ENCODE results near the gene CXCR4.

- TF ChIP-seq ELF4 (CRISPR knock-in tag; IDR thresholded peaks at IDR 0.05; ENCODE audit: low read depth) (no peak), GABPB1 (CRISPR knock-in tag; IDR thresholded peaks at IDR 0.05) (no peak), NFYB (CRISPR knock-in tag; conservative IDR thresholded peaks at IDR 0.05; ENCODE audit: low read depth) (no peak), ESRRA (CRISPR knock-in tag; IDR thresholded peaks at IDR 0.05; ENCODE audit: borderline replicate concordance) (no peak), E2F4 (CRISPR knock-in tag; IDR thresholded peaks at IDR 0.05; ENCODE audit: borderline replicate concordance, low read depth) (no peak), NR3C1 (CRISPR knock-in tag; conservative IDR thresholded peaks at IDR 0.05; ENCODE audit: low read depth) (no peak), TEAD4 (CRISPR knock-in tag; IDR thresholded peaks at IDR 0.05) (no peak)
- TF ChIP-seq, protein P1, sequence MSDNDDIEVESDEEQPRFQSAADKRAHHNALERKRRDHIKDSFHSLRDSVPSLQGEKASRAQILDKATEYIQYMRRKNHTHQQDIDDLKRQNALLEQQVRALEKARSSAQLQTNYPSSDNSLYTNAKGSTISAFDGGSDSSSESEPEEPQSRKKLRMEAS (CRISPR knock-in tag; IDR thresholded peaks at IDR 0.05), result no peak
- TF ChIP-seq, protein P2, sequence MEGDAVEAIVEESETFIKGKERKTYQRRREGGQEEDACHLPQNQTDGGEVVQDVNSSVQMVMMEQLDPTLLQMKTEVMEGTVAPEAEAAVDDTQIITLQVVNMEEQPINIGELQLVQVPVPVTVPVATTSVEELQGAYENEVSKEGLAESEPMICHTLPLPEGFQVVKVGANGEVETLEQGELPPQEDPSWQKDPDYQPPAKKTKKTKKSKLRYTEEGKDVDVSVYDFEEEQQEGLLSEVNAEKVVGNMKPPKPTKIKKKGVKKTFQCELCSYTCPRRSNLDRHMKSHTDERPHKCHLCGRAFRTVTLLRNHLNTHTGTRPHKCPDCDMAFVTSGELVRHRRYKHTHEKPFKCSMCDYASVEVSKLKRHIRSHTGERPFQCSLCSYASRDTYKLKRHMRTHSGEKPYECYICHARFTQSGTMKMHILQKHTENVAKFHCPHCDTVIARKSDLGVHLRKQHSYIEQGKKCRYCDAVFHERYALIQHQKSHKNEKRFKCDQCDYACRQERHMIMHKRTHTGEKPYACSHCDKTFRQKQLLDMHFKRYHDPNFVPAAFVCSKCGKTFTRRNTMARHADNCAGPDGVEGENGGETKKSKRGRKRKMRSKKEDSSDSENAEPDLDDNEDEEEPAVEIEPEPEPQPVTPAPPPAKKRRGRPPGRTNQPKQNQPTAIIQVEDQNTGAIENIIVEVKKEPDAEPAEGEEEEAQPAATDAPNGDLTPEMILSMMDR (IDR thresholded peaks at IDR 0.05), result no peak
- TF ChIP-seq, protein P3, sequence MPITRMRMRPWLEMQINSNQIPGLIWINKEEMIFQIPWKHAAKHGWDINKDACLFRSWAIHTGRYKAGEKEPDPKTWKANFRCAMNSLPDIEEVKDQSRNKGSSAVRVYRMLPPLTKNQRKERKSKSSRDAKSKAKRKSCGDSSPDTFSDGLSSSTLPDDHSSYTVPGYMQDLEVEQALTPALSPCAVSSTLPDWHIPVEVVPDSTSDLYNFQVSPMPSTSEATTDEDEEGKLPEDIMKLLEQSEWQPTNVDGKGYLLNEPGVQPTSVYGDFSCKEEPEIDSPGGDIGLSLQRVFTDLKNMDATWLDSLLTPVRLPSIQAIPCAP (CRISPR knock-in tag; IDR thresholded peaks at IDR 0.05), result no peak
- TF ChIP-seq, protein P4, sequence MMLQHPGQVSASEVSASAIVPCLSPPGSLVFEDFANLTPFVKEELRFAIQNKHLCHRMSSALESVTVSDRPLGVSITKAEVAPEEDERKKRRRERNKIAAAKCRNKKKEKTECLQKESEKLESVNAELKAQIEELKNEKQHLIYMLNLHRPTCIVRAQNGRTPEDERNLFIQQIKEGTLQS (CRISPR knock-in tag; conservative IDR thresholded peaks at IDR 0.05), result no peak
- TF ChIP-seq, protein P5, sequence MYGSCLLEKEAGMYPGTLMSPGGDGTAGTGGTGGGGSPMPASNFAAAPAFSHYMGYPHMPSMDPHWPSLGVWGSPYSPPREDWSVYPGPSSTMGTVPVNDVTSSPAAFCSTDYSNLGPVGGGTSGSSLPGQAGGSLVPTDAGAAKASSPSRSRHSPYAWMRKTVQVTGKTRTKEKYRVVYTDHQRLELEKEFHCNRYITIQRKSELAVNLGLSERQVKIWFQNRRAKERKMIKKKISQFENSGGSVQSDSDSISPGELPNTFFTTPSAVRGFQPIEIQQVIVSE (CRISPR knock-in tag; IDR thresholded peaks at IDR 0.05; ENCODE audit: borderline replicate concordance), result no peak
These were observed 52.6 kb downstream of the CXCR4 start for GRCh38 chr2:136065384-136065783.

Measured in WTC11 (cell line).